Bronchial epithelial cell (primary cell): ENCODE measurements around the gene CD9. TPM values are rescaled to one million over a fixed set of nuclear protein-coding genes. Genes with fewer than 3 reads are reported as not detected.

ENCODE experiments used
- DNase-seq: peaks from one replicate; pipeline ENCODE4 v3.0.0-alpha.2; 2010; ENCODE audit warnings: low read depth
- FAIRE-seq: peaks from 2 replicates; lab custom pipeline; 2011; peaks lifted over from hg19 to GRCh38; lab: Jason Lieb, UNC
- H3K27me3 ChIP-seq: 2 replicates; pipeline ENCODE4 v1.5.1; 2011; ENCODE audit warnings: low read length; ENCODE audit not compliant: control insufficient read depth, insufficient read depth
- H3K36me3 ChIP-seq: 2 replicates; pipeline ENCODE4 v1.5.1; 2011; ENCODE audit warnings: low read length; ENCODE audit not compliant: control insufficient read depth, insufficient read depth
- H3K4me3 ChIP-seq: 2 replicates; pipeline ENCODE4 v1.5.1; 2011; ENCODE audit warnings: mild to moderate bottlenecking, low read depth, low read length, control low read depth
- CTCF ChIP-seq: IDR thresholded peaks from 2 replicates; pipeline ENCODE4 v1.5.1; 2011; ENCODE audit warnings: mild to moderate bottlenecking, moderate library complexity, low read length, control low read depth, inconsistent platforms; ENCODE audit not compliant: insufficient read depth, severe bottlenecking
- total RNA-seq: library from RNA; depleted of rRNA; stranded (reverse); fragments of >200 nt; gene quantifications from 2 replicates; pipeline ENCODE4 v1.2.1, GENCODE V29; 2014

The CD9 gene
- total RNA-seq, 1 donor from 2014 or later: 634 TPM

- peaks cover 4% of the 10 kb centered on the region for H3K27me3 ChIP-seq
- DNase-seq: no peak
- H3K4me3 ChIP-seq: no peak overlapping the region
- H3K36me3 ChIP-seq: no peaks in the 10 kb centered on the region
- FAIRE-seq: no peak
- no peak for TF ChIP-seq CTCF
These were observed 38.9 kb upstream of the CD9 start for GRCh38 chr12:6161124-6161882.

- TF ChIP-seq CTCF: no peak
- no peak overlapping the region for H3K4me3 ChIP-seq
- peaks cover 4% of the 10 kb centered on the region for H3K27me3 ChIP-seq
- no peak for FAIRE-seq
- no peaks in the 10 kb centered on the region for H3K36me3 ChIP-seq
- no peak for DNase-seq
These were observed 36.7 kb upstream of the CD9 start for GRCh38 chr12:6163416-6164060.

GRCh38 chr12:6165395-6165794 lies 34.8 kb upstream of the CD9 start:
- Histone ChIP-seq H3K4me3 (no peak overlapping the region), H3K27me3 (peaks cover 4% of the 10 kb centered on the region), H3K36me3 (no peaks in the 10 kb centered on the region)
- no peak for DNase-seq
- FAIRE-seq: peak; percentile 50
- no peak for TF ChIP-seq CTCF

GRCh38 chr12:6166808-6167207 lies 33.4 kb upstream of the CD9 start:
- H3K4me3 ChIP-seq: no peak overlapping the region
- no peaks in the 10 kb centered on the region for H3K36me3 ChIP-seq
- no peak for TF ChIP-seq CTCF
- H3K27me3 ChIP-seq: no peaks in the 10 kb centered on the region
- DNase-seq (no peak), FAIRE-seq (no peak)

- FAIRE-seq (no peak), DNase-seq (peak; percentile 96)
- Histone ChIP-seq H3K36me3 (no peaks in the 10 kb centered on the region), H3K4me3 (no peak overlapping the region), H3K27me3 (no peaks in the 10 kb centered on the region)
- no peak for TF ChIP-seq CTCF
These were observed 32.6 kb upstream of the CD9 start for GRCh38 chr12:6167327-6168280.
